NCI-H1930 (cell line): ENCODE measurements around the gene PET117.
A peak's percentile ranks its signal among the peaks of the same experiment; 100 is the strongest.
"Not testable (repeated sequence)": the region's sequence is repeated elsewhere in the genome, so short reads cannot be mapped to it uniquely, and the experiment has no call there.

ENCODE experiments used
- DNase-seq, 2 experiments: peaks; one replicate each; lab custom pipeline; 2025; lab: John Stamatoyannopoulos, UW

Gene PET117

DNA sequence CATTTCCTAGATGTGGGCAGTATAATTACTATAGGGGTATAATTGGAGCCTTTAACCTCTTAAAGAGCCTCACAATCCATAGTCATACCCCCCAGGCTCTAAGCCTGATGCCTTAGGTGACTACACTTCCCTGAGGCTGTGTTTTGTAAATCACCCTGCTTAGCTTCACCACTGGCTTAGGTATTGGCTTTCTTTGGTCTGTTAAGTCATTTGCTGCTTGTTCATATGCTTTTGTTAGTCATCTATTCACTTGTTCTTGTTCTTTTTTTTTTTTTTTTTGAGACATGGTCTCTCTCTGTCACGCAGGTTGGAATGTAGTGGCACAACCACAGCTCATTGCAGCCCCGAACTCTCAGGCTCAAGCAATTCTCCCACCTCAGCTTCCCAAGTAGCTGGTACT is 26.7 kb downstream of the PET117 start:
- no peak for DNase-seq

DNA sequence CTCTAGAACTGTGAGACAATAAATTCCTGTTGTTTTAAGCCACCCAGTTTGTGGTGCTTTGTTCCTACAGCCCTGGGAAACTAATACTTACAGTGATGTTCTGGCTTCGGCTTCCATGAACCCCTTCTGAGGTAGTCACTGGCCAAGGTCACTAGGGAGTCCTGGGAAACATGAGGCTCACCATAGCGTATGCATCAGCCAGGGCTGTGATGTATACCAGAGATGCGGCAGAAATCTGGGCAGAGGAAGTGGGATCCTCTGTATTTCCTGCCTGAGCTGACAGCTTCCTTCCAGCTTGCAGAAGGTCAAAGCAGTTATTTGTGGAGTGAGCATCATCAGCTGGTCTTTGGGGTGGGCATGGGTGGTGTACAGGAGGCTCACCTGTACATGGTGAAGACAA is 27.9 kb downstream of the PET117 start:
- no peak for DNase-seq

DNA sequence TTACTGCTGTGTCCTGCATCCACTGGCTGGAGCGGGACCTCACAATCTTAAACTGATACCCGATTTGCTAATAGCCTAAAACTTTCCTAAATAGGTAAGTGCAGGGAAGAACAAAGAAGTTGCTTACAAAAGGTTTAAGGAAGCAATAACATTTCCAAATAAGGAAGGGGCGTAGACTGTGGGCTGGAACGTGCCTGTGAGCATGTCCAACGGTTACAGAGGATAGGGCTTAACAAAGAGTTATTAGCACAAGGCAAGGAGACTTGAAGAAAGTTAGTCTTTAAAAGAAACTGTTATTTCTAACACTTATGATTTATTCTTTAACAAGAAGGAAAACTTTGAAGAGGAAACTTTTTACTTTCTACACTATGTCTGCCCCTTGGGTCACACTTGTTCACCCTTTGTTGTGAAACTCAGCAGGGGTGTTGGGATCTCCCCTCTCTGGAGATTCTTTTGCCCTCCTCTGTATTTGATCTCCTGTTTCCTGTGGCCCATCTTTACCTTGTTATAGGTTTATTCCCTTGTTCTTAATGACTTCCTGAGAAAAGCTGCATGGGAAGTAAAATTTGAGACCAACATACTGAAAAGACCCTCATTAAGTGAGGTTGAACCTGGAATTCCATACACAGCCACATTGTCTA is 28.7 kb downstream of the PET117 start:
- DNase-seq: no peak

DNA sequence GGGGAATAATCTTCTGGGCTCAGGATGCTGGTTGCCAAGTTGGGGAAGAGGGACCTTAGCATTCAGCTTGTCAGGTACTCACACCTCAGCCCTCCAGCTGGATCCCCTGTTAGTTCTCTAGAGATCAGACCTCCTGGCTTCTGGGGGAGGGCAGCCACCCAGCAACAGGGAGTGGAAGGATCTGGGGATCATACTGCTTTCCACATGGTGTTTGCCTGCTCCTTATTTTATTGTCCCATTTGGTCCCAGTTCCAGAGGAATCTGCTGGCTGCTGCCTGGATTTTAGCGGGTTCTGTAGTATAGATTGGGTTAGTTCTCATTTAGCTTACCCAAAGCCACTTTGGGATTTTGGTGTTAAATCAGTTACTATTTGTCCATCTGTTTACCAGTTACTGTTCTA is 29.3 kb downstream of the PET117 start:
- DNase-seq: no peak

DNA sequence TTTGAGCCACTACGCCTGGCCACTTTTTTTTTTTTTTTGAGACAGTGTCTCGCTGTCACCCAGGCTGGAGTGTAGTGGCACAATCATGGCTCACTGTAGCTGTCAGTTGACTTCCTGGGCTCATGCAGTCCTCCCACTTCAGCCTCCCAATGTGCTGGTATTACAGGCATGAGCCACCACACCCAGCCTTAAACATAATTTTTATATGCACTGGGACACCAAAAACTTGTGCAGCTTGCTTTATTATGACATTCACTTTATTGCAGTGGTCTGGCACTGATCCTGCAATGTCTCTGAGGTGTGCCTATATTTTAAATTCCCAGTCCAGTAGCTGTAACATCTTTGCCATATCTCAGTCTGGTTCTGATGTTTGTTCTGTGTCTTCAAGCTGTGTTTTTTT is 34.7 kb downstream of the PET117 start:
- DNase-seq: no peak

DNA sequence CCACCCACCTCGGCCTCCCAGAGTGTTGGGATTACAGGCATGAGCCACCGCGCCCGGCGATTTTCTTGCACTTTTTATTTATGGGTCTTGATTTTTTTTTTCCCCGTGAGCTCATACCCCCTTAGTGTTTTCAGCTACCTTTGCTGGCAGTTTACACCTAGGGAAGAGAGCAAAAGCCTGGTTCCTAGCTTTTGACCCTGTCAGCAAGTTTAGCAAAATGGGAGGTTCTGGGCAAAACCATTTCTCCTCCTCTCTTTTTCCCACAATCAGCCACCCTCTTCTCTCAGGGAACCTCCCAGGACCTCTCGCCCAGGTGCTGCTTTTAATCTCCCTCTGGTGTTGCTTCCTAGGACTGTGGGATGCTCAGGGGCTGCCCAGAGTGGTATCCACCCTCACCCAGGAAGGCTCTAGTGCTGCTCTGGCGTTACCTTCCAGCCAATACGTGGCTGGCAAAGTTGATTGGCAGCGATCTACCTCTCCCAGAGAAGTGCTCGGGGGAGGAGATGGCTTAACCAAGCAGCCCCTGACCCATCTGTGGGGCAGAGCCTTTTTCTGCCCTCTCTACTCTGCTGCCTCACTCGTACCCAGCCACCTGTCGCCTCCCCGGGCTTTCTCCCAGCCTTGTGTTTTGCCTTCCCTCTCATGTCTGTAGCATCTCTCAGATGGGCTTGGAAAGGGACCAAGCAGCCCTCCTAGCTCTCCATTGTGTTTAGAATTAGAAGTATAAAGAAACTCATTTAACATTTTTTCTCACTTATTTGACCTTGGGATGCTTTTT is 37.4 kb downstream of the PET117 start:
- DNase-seq: no peak

DNA sequence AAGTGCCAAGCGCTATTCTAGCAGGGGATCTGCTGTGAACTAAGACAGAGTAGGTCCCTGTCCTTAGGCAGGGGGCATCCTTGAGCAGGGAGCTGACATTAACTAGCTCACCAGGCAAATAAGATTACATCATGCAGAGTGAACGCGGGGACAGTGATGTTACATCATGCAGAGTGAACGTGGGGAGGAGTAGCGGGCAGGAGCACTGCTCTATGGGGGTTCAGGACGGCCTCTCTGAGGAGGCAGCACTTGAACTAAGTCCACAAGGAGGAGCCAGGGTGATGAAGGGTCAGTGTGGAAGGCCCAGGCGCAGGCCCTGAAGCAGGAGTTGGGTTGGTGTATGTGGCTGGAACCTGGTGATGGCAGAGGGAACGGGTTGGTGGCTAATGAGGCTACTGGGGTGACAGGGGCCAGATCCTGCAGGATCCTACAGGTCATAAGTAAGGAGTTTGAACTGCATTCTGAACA is 38.7 kb downstream of the PET117 start:
- DNase-seq: peak in 1 of 2 experiments; percentile 21

DNA sequence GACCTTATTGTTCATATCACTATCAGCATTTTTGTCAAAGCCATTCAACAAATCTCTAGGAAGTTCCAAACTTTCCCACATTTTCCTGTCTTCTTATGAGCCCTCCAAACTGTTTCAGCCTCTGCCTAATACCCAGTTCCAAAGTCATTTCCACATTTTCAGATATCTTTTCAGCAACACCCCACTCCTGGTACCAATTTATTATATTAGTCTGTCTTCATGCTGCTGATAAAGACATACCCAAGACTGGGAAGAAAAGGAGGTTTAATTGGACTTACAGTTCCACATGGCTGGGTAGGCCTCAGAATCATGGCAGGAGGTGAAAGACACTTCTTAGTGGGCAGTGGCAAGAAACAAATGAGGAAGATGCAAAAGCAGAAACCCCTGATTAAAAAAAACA is 42.7 kb downstream of the PET117 start:
- DNase-seq: not testable (repeated sequence)

DNA sequence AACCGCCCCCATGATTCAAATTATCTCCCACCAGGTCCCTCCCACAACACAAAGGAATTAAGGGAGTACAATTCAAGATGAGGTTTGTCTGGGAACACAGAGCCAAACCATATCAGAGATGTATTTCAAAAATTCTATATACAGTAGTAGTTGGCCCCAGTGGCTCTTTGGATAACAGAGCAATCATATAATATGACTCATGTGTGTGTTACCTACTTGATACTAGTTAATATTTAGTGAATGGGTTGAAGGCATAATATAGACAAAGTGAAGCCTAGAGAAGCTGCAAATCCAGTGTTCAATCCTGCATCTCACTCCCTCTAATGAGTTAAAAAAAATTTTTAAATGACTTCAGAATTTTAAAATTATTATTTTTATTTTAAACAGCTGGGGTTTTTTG is 43.2 kb downstream of the PET117 start:
- DNase-seq: no peak

DNA sequence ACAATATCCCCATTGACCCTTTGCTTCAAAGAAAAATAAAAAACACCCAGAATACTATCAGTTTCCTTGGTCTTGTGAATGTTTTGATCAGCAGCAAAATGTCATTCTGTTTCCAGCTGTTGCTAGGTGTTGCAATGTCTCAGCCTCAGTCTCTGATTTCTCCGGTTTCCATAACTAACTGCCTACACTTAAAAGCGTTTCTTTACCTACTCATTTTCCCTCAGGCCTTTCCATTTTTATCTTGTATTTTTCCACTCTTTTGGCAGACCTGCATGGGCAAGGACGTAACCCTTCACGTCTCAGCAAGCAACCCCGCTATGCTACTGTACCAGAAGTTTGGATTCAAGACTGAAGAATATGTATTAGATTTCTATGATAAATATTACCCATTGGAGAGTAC is 49.4 kb downstream of the PET117 start:
- DNase-seq: no peak

DNA sequence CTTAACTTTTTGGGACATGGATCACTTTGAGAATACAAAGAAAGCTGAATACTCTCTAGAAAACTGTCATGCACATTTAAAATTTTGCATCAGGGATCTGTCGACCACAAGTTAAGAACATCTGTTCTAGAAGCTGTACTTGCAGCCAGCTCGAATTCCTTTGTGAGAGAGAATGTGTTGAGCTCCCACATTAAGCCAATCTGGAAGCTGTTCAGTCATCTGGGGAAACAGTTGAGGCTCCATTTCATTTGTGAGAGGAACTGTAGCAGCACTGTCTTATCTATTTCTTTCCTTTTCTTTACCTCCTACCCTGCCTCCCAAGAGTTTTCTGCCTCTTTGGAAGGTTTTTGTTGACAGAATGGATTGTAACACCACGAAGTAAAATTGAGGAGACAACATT is 50.8 kb downstream of the PET117 start:
- no peak for DNase-seq

DNA sequence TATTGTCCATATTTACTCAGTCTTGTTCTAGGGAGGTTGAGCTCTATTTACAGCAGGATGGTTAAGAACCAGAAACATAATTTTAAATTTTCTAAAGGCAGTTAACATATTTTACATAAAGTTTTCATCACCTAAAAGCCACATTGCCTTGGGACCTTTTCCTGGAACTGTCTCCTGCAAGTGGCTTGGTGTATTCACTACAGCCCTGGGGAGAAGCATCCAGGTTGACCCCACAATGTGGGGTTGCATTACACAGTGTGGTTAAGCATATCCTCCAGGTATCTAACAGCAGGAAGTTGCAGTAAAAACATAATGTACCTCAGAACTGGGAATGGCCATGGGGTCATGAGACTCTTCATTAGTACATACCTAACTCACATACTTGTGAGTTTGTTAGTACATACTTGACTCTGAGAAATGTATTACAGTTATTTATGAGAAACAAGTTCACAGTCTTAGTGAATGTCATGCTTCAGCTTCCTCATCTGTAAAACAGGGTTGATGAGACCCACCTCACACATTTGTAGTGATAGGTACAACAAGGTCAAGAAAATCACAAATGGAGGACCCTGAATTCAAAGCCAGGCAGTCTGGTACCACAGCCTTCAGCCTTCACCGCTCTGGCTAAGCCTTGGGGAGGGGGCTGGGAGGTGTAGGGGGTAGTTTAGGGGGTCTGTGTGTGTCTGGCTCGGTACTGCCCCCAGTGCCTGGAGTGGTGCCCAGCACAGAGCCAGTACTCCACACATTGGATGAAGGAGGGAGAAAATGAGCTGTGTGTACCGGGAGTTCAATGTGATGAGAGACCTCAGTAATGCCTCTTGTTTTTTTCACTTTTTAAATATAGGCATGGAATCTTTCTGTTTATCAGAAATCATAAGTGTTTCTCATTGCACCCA is 52.9 kb downstream of the PET117 start:
- DNase-seq: no peak

DNA sequence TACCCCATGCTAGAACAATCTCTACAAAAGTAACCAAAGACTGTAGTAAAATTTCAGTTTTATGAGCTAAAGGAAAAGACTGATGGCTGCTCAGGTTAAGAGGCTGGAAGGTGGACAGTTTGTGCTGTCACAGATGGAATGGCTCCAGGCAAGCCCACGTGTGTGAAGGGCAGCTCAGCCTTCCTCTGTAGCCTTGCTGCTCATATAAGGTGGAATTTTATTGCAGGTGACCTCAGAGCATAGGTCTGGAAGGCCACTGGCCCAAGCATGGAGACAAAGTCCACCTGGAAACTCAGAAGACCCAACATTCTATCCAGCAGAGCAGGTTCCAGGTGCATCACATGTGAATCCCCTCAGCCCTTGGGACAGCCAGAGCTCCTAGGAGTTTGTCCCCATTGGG is 53.6 kb downstream of the PET117 start:
- DNase-seq: no peak
